A549 (cell line): ENCODE measurements around the gene INTS3. TPM values are rescaled to one million over a fixed set of nuclear protein-coding genes. Genes with fewer than 3 reads are reported as not detected.

Source experiments
- ATAC-seq, 2 experiments: fragments of 200-7000 bp in 1 of 2; fragments of >200 bp in 1 of 2; cut with Nextera tagmentation in 1 of 2; cut with Tn5 transposase in 1 of 2; 3 replicates each; pipeline versions ENCODE4 v1.8.0 to v1.9.1; 2018 to 2020; ENCODE audit warnings: mild to moderate bottlenecking in 1 of 2, moderate library complexity in 1 of 2
- CTCF ChIA-PET: fragments of 300-600 bp; sonication (Branson Sonifier 250); formaldehyde crosslinking; extraction: SDS; loops from one replicate; lab custom pipeline; 2021; ENCODE audit warnings: antibody characterized with exemption, inconsistent platforms; lab: Yijun Ruan, JAX
- POLR2A ChIA-PET: fragments of 350-600 bp; formaldehyde crosslinking; extraction: SDS; loops from one replicate; lab custom pipeline; 2021; ENCODE audit warnings: antibody characterized with exemption, inconsistent platforms; lab: Yijun Ruan, JAX
- DNase-seq, 2 experiments: peaks; one replicate each; pipeline versions ENCODE4 v3.0.0 to v3.0.0-alpha.2; 2011 to 2016; ENCODE audit warnings: low read depth in 1 of 2, low spot score in 1 of 2
- FAIRE-seq: peaks from 2 replicates; lab custom pipeline; 2011; peaks lifted over from hg19 to GRCh38; lab: Jason Lieb, UNC
- H3K27ac ChIP-seq, 2 experiments: fragments of >200 bp; sonication (Bioruptor Twin); formaldehyde crosslinking; 3 replicates each; pipeline ENCODE4 v1.5.1; 2016 to 2017
- H3K4me1 ChIP-seq: fragments of >200 bp; sonication (Bioruptor Twin); formaldehyde crosslinking; 3 replicates; pipeline ENCODE4 v1.6.1; 2016
- H3K4me2 ChIP-seq: fragments of >200 bp; sonication (Bioruptor Twin); formaldehyde crosslinking; 3 replicates; pipeline ENCODE4 v1.6.1; 2016
- H3K4me3 ChIP-seq: fragments of >200 bp; sonication (Bioruptor Twin); formaldehyde crosslinking; 3 replicates; pipeline ENCODE4 v1.5.1; 2016
- H3K9me3 ChIP-seq: fragments of >200 bp; sonication (Bioruptor Twin); formaldehyde crosslinking; 3 replicates; pipeline ENCODE4 v1.6.1; 2016
- ATOH8 ChIP-seq: fragments of 250-450 bp; sonication (Bioruptor Pico); IDR thresholded peaks from 2 replicates; pipeline ENCODE4 v1.5.0; 2020; ENCODE audit warnings: low read depth, mild to moderate bottlenecking, moderate library complexity
- BCL3 ChIP-seq: fragments of >200 bp; sonication (Bioruptor Twin); formaldehyde crosslinking; IDR thresholded peaks from 3 replicates; pipeline ENCODE4 v1.6.1; 2016
- BHLHE40 ChIP-seq: IDR thresholded peaks from 2 replicates; pipeline ENCODE4 v1.6.1; 2012; ENCODE audit warnings: low read depth, low read length, inconsistent platforms
- CBX8 ChIP-seq: fragments of 200-600 bp; sonication (generic); IDR thresholded peaks from 2 replicates; pipeline ENCODE4 v1.6.1; 2016
- CHD2 ChIP-seq: fragments of 150-350 bp; IDR thresholded peaks from 2 replicates; pipeline ENCODE4 v1.6.1; 2014; ENCODE audit warnings: low read length; ENCODE audit not compliant: partially characterized antibody
- CHD4 ChIP-seq: fragments of 200-600 bp; sonication (generic); IDR thresholded peaks from 2 replicates; pipeline ENCODE4 v1.6.1; 2016; ENCODE audit warnings: antibody characterized with exemption, mild to moderate bottlenecking, borderline replicate concordance
- CTCF ChIP-seq: fragments of >200 bp; sonication (Bioruptor Twin); formaldehyde crosslinking; IDR thresholded peaks from 3 replicates; pipeline ENCODE4 v1.5.1; 2016
- ELK1 ChIP-seq: fragments of 150-350 bp; IDR thresholded peaks from 2 replicates; pipeline ENCODE4 v1.6.1; 2014; ENCODE audit warnings: low read depth, mild to moderate bottlenecking, low read length
- EP300 ChIP-seq, 2 experiments: fragments of >200 bp; sonication (Bioruptor Twin); formaldehyde crosslinking; IDR thresholded peaks; 2 replicates in 1 of 2; 3 replicates in 1 of 2; pipeline ENCODE4 v1.6.1; 2016 to 2017
- ESRRA ChIP-seq: fragments of 150-350 bp; IDR thresholded peaks from 2 replicates; pipeline ENCODE4 v1.6.1; 2014; ENCODE audit warnings: mild to moderate bottlenecking, low read length, borderline replicate concordance
- HOXA7 ChIP-seq: fragments of 250-450 bp; sonication (Bioruptor Pico); IDR thresholded peaks from 2 replicates; pipeline ENCODE4 v1.5.0; 2020; ENCODE audit warnings: mild to moderate bottlenecking, moderate library complexity
- HOXB5 ChIP-seq: fragments of 250-450 bp; sonication (Bioruptor Pico); IDR thresholded peaks from 2 replicates; pipeline ENCODE4 v1.5.0; 2020; ENCODE audit warnings: mild to moderate bottlenecking, moderate library complexity
- JUN ChIP-seq, 2 experiments: fragments of >200 bp; sonication (Bioruptor Twin); formaldehyde crosslinking; IDR thresholded peaks; 2 replicates in 1 of 2; 3 replicates in 1 of 2; pipeline ENCODE4 v1.6.1; 2016 to 2017
- JUNB ChIP-seq: fragments of >200 bp; sonication (Bioruptor Twin); formaldehyde crosslinking; IDR thresholded peaks from 2 replicates; pipeline ENCODE4 v1.6.1; 2016
- KDM5A ChIP-seq: fragments of 200-600 bp; sonication (generic); IDR thresholded peaks from 2 replicates; pipeline ENCODE4 v1.6.1; 2016; ENCODE audit warnings: antibody characterized with exemption, mild to moderate bottlenecking
- PHF8 ChIP-seq: fragments of 200-600 bp; sonication (generic); IDR thresholded peaks from 2 replicates; pipeline ENCODE4 v1.6.1; 2016; ENCODE audit warnings: low read depth, mild to moderate bottlenecking, antibody characterized with exemption, moderate library complexity, borderline replicate concordance
- POLR2A ChIP-seq: IDR thresholded peaks from 2 replicates; pipeline ENCODE4 v1.6.1; 2012; ENCODE audit warnings: mild to moderate bottlenecking, low read length
- RAD21 ChIP-seq, 2 experiments: fragments of >200 bp in 1 of 2; sonication (Bioruptor Twin) in 1 of 2; formaldehyde crosslinking in 1 of 2; IDR thresholded peaks in 1 of 2; conservative IDR thresholded peaks in 1 of 2; 2 replicates in 1 of 2; 3 replicates in 1 of 2; pipeline ENCODE4 v1.6.1; 2012 to 2018; ENCODE audit warnings: inconsistent platforms in 1 of 2
- SMC3 ChIP-seq: fragments of >200 bp; sonication (Bioruptor Twin); formaldehyde crosslinking; IDR thresholded peaks from 3 replicates; pipeline ENCODE4 v1.6.1; 2018; ENCODE audit warnings: inconsistent platforms
- SREBF2 ChIP-seq: fragments of 450-650 bp; IDR thresholded peaks from 2 replicates; pipeline ENCODE4 v1.6.1; 2014; ENCODE audit warnings: mild to moderate bottlenecking, moderate library complexity
- ZFP36 ChIP-seq: fragments of 450-650 bp; IDR thresholded peaks from 2 replicates; pipeline ENCODE4 v1.6.1; 2014; ENCODE audit warnings: borderline replicate concordance; ENCODE audit not compliant: partially characterized antibody
- ZNF302 ChIP-seq: fragments of 250-450 bp; sonication (Bioruptor Pico); IDR thresholded peaks from 2 replicates; pipeline ENCODE4 v1.9.0; 2021; ENCODE audit warnings: inconsistent platforms, mild to moderate bottlenecking, moderate library complexity
- WGBS: methylation state at CpG from one replicate; pipeline ENCODE4 v1.1.6; 2017; ENCODE audit errors: missing lambda C conversion rate; 5-methylcytosine and 5-hydroxymethylcytosine counted together
- polyA plus RNA-seq, 4 experiments: library from polyadenylated mRNA; depleted of rRNA in 3 of 4; stranded (reverse); fragments of >200 nt; fragmentation: RNase III in 1 of 4; extraction: RNeasy Plus Mini Kit Qiagen cat#74134 plus additional on column Dnase treatment in 1 of 4; gene quantifications; 2 replicates in 3 of 4; 3 replicates in 1 of 4; pipeline ENCODE4 v1.2.3, GENCODE V29; 2011 to 2017

INTS3 gene
- polyA plus RNA-seq, 2 of the 4 experiments (the other 2 are of a cell fraction) = 23.5 to 34.1 TPM

- 3% methylated on average over 15 of the region's 19 CpGs for WGBS
- POLR2A ChIA-PET = interaction anchor here (0.6 to 2.1 kb wide), 17 partner anchors 8 to 262 kb away, joined by 3 to 9 read pairs (median 3); partner anchors contain the start of genes CHTOP, DENND4B, ILF2 and RPS27
- FAIRE-seq = no peak
Measured at GRCh38 chr1:153728305-153729066, 636 bp downstream of the INTS3 start.

GRCh38 chr1:153730468-153730988, 2.7 kb downstream of the INTS3 start:
- DNase-seq = no peak
- 91% methylated on average over 5 of the region's 5 CpGs for WGBS
- Histone ChIP-seq H3K4me1 (peaks cover 22% of the 10 kb centered on the region), H3K27ac (no peak overlapping the region), H3K9me3 (no peaks in the 10 kb centered on the region), H3K4me3 (no peak overlapping the region), H3K4me2 (peak overlapping the region; percentile 78; the same call in 1 of the 3 replicates)
- POLR2A ChIA-PET = no interaction called here
- FAIRE-seq = no peak
- no peak for ATAC-seq
- CTCF ChIA-PET = interaction anchor here (1.2 to 3.5 kb wide), 3 partner anchors 22 to 58 kb away, joined by 3 to 14 read pairs (median 4); no protein-coding TSS in a partner anchor
- no peak for TF ChIP-seq BCL3
- TF ChIP-seq POLR2A = no peak
- no peak for TF ChIP-seq BHLHE40
- TF ChIP-seq RAD21 (conservative IDR thresholded peaks at IDR 0.05 in 1 of 2, IDR thresholded peaks at IDR 0.05 in 1 of 2) = no peak
- TF ChIP-seq ATOH8 (CRISPR knock-in tag) = no peak
- no peak for TF ChIP-seq HOXB5
- no peak for TF ChIP-seq CHD4
- no peak for TF ChIP-seq ZFP36
- no peak for TF ChIP-seq EP300 (IDR thresholded peaks at IDR 0.05)
- TF ChIP-seq CBX8 = no peak
- no peak for TF ChIP-seq CTCF
- no peak for TF ChIP-seq SREBF2
- TF ChIP-seq HOXA7 (CRISPR knock-in tag) = no peak
- TF ChIP-seq, all 56 proteins: peak for 0

More at GRCh38 chr1:153728305-153729066, 636 bp downstream of the INTS3 start:
- DNase-seq = peak; percentile 39 to 54
- peak overlapping the region; percentile 67 for H3K4me3 ChIP-seq
- peak overlapping the region; percentile 96 to 99 for H3K27ac ChIP-seq
- peak overlapping the region; percentile 78 for H3K4me2 ChIP-seq
- H3K4me1 ChIP-seq = peaks cover 19% of the 10 kb centered on the region
- H3K9me3 ChIP-seq = no peaks in the 10 kb centered on the region
- CTCF ChIA-PET = interaction anchor here (0.6 to 3.5 kb wide), 3 partner anchors 20 to 52 kb away, joined by 4 to 14 read pairs (median 4); no protein-coding TSS in a partner anchor
- TF ChIP-seq SMC3 = no peak
- TF ChIP-seq KDM5A = peak; percentile 32
- TF ChIP-seq POLR2A = peak; percentile 21; the same call in 1 of the 2 replicates
- no peak for TF ChIP-seq ATOH8 (CRISPR knock-in tag)
- TF ChIP-seq SREBF2 = no peak
- no peak for TF ChIP-seq RAD21 (conservative IDR thresholded peaks at IDR 0.05 in 1 of 2, IDR thresholded peaks at IDR 0.05 in 1 of 2)
- no peak for TF ChIP-seq CHD2
- 0 out of 2 replicates have a peak, but pooled peaks have one; percentile 22 for TF ChIP-seq PHF8
- no peak for TF ChIP-seq ELK1
- peak in 1 of 2 experiments; percentile 4; a peak in 1 of 5 replicates for TF ChIP-seq JUN (IDR thresholded peaks at IDR 0.05)
- TF ChIP-seq ESRRA = no peak
- TF ChIP-seq JUNB = no peak
- no peak for TF ChIP-seq ZNF302 (CRISPR knock-in tag)
- ATAC-seq = peak; percentile 14 to 54; a peak in 4 of 6 replicates
